VCaP (cell line): ENCODE data around the gene EPB41L1.

Experiments used
- H3K27ac ChIP-seq: fragments of 450-650 bp; 2 replicates; pipeline ENCODE4 v1.5.1; 2017
- CTCF ChIP-seq: fragments of 450-650 bp; conservative IDR thresholded peaks from 2 replicates; pipeline ENCODE4 v1.5.1; 2017; ENCODE audit warnings: mild to moderate bottlenecking, moderate library complexity

Gene EPB41L1

GRCh38 chr20:36206641-36207040 is 52.1 kb downstream of the EPB41L1 start:
- no peak for TF ChIP-seq CTCF
- H3K27ac ChIP-seq, result no peak overlapping the region

GRCh38 chr20:36207602-36208001 is 53.1 kb downstream of the EPB41L1 start:
- no peak overlapping the region for H3K27ac ChIP-seq
- TF ChIP-seq CTCF, result no peak

- H3K27ac ChIP-seq, result no peak overlapping the region
- TF ChIP-seq CTCF, result no peak
These were observed 53.7 kb downstream of the EPB41L1 start for GRCh38 chr20:36208257-36208656.

- no peak overlapping the region for H3K27ac ChIP-seq
- peak; percentile 53 for TF ChIP-seq CTCF
These were observed 56.0 kb downstream of the EPB41L1 start for GRCh38 chr20:36210436-36211021.

GRCh38 chr20:36213362-36213761 is 58.8 kb downstream of the EPB41L1 start:
- TF ChIP-seq CTCF, result no peak
- no peak overlapping the region for H3K27ac ChIP-seq

GRCh38 chr20:36214684-36215256 is 60.2 kb downstream of the EPB41L1 start:
- peak; percentile 77 for TF ChIP-seq CTCF
- H3K27ac ChIP-seq, result no peak overlapping the region

GRCh38 chr20:36215778-36216177 is 61.2 kb downstream of the EPB41L1 start:
- no peak for TF ChIP-seq CTCF
- H3K27ac ChIP-seq, result no peak overlapping the region
